Left lung (tissue), 10 donors: ENCODE results near the gene TGIF2. TPM values are rescaled to one million over a fixed set of nuclear protein-coding genes. Genes with fewer than 3 reads are reported as not detected.

Experiments used
- ATAC-seq: fragments of 200-7000 bp; cut with Tn5 transposase; one replicate; pipeline ENCODE4 v1.9.1; 2020; ENCODE audit warnings: moderate library complexity
- DNase-seq, 4 donors: peaks; one replicate each; pipeline ENCODE4 v3.0.0-alpha.2; 2013 to 2020
- H3K27ac ChIP-seq, 2 donors: fragments of 200-600 bp; sonication (generic) in 1 of 2; one replicate each; pipeline versions ENCODE4 v1.5.0 to v1.8.0; 2020 to 2021
- H3K27me3 ChIP-seq, 2 donors: fragments of 200-600 bp; sonication (generic) in 1 of 2; one replicate each; pipeline versions ENCODE4 v1.5.0 to v1.8.0; 2020 to 2021
- H3K36me3 ChIP-seq, 2 donors: fragments of 200-600 bp; sonication (generic) in 1 of 2; one replicate each; pipeline versions ENCODE4 v1.5.0 to v1.8.0; 2020 to 2021
- H3K4me1 ChIP-seq, 2 donors: fragments of 200-600 bp; one replicate each; pipeline ENCODE4 v1.8.0; 2021
- H3K4me3 ChIP-seq, 2 donors: fragments of 200-600 bp; sonication (generic) in 1 of 2; one replicate each; pipeline versions ENCODE4 v1.5.0 to v1.8.0; 2020 to 2021; ENCODE audit warnings: mild to moderate bottlenecking in 1 of 2
- H3K9me3 ChIP-seq, 2 donors: fragments of 200-600 bp; sonication (generic) in 1 of 2; one replicate each; pipeline versions ENCODE4 v1.5.0 to v1.8.0; 2020 to 2021
- intact Hi-C, 2 donors: fragments of 100-400 bp; cut with DNase I; formaldehyde crosslinking; loops; one replicate each; pipeline versions ENCODE4 v1.11.2 to v1.14.2; 2022
- polyA plus RNA-seq, 6 donors: library from polyadenylated mRNA; unstranded; fragments of 120-200 nt; gene quantifications; one replicate each; pipeline ENCODE4 v1.2.1, GENCODE V29; 2013; ENCODE audit not compliant: insufficient read length in 6 of 6
- total RNA-seq, 2 donors: library from RNA; stranded (reverse); fragmentation: NEBNext Ultra II Directional; extraction: Animal tissue kit (Norgen Biotek cat#: 25700); gene quantifications; one replicate each; pipeline ENCODE4 v1.2.1, GENCODE V29; 2021
- TF ChIP-seq, protein P1 (sequence below), 2 donors: fragments of 200-600 bp; sonication (generic) in 1 of 2; IDR thresholded peaks; one replicate each; pipeline versions ENCODE4 v1.5.0 to v1.8.0; 2021; ENCODE audit warnings: antibody characterized with exemption in 2 of 2
- donor health status: DM: no; HTN: yes; CAD: no.
- donor health status: DM: no; HTN: no; CAD: no.

Gene TGIF2
- total and polyA plus RNA-seq, 8 donors = 11.2 to 52.1 (median 43.0) TPM

- peaks cover 0 to 70% of the 10 kb centered on the region in 2 donors for H3K36me3 ChIP-seq
- intact Hi-C loops = no loop called here
- DNase-seq = peak in 2 of 4 donors; percentile 68 to 85
- no peak overlapping the region for H3K27ac ChIP-seq
- ATAC-seq = peak; percentile 84
- H3K9me3 ChIP-seq = no peaks in the 10 kb centered on the region
- TF ChIP-seq, protein P1, sequence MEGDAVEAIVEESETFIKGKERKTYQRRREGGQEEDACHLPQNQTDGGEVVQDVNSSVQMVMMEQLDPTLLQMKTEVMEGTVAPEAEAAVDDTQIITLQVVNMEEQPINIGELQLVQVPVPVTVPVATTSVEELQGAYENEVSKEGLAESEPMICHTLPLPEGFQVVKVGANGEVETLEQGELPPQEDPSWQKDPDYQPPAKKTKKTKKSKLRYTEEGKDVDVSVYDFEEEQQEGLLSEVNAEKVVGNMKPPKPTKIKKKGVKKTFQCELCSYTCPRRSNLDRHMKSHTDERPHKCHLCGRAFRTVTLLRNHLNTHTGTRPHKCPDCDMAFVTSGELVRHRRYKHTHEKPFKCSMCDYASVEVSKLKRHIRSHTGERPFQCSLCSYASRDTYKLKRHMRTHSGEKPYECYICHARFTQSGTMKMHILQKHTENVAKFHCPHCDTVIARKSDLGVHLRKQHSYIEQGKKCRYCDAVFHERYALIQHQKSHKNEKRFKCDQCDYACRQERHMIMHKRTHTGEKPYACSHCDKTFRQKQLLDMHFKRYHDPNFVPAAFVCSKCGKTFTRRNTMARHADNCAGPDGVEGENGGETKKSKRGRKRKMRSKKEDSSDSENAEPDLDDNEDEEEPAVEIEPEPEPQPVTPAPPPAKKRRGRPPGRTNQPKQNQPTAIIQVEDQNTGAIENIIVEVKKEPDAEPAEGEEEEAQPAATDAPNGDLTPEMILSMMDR (IDR thresholded peaks at IDR 0.05) = no peak
- no peak overlapping the region for H3K4me3 ChIP-seq
- no peaks in the 10 kb centered on the region for H3K4me1 ChIP-seq
- H3K27me3 ChIP-seq = no peaks in the 10 kb centered on the region
Observed at GRCh38 chr20:36613974-36614373, 40.6 kb downstream of the TGIF2 start.

DNA sequence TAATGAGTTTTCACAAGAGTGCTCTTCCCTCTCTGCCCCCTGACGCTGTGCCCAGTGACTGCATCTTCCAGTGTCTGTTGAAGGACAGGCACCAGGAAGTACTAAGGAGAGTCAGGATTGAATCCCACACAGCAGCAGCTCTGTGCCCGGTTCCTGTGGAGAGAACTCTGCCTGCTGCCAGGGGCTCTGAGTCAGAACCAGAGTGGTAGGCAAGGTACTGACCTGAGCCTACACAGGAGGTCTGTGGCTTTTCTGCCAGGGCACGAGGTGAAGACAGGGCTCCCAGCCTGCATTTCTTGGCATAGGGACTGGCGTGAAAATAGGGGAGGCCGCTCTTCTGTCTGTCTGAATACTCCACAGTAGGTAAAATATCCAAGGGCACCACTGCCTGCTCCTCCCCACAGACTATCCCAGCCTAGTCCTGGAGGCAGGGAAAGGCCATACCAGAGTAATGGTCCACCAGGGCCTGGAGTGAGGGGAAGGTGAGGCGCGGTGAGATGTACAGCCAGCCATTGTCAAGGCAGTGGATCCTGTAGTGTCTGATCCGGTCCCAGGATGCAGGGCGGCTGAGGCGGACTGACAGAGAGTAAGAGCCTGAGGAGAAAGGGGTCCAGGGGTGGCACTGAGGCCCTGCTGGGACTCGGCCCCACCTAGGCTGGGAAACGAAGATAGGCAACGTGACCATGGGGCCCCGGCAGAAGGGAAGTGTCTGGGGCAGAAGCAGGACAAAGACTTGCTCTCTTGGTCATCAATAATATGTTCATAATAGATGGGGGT lies 41.6 kb downstream of the TGIF2 start:
- no peak for DNase-seq
- no peak overlapping the region for H3K27ac ChIP-seq
- no peaks in the 10 kb centered on the region for H3K27me3 ChIP-seq
- H3K4me3 ChIP-seq = no peak overlapping the region
- H3K9me3 ChIP-seq = no peaks in the 10 kb centered on the region
- intact Hi-C loops = no loop called here
- no peaks in the 10 kb centered on the region for H3K4me1 ChIP-seq
- peak; percentile 14 for ATAC-seq
- peaks cover 0 to 61% of the 10 kb centered on the region in 2 donors for H3K36me3 ChIP-seq
- TF ChIP-seq, protein P1 (IDR thresholded peaks at IDR 0.05) = no peak

- no peaks in the 10 kb centered on the region for H3K9me3 ChIP-seq
- H3K27me3 ChIP-seq = no peaks in the 10 kb centered on the region
- no peak for DNase-seq
- TF ChIP-seq, protein P1 (IDR thresholded peaks at IDR 0.05) = no peak
- H3K27ac ChIP-seq = no peak overlapping the region
- no peak overlapping the region for H3K4me3 ChIP-seq
- intact Hi-C loops = no loop called here
- peaks cover 0 to 2% of the 10 kb centered on the region in 2 donors for H3K36me3 ChIP-seq
- no peak for ATAC-seq
- no peaks in the 10 kb centered on the region for H3K4me1 ChIP-seq
Observed at GRCh38 chr20:36620917-36621316, 47.5 kb downstream of the TGIF2 start.

- ATAC-seq (no peak), DNase-seq (no peak)
- no peak overlapping the region for H3K4me3 ChIP-seq
- H3K27ac ChIP-seq = no peak overlapping the region
- TF ChIP-seq, protein P1 (IDR thresholded peaks at IDR 0.05) = no peak
- H3K4me1 ChIP-seq = no peaks in the 10 kb centered on the region
- no peaks in the 10 kb centered on the region for H3K27me3 ChIP-seq
- H3K36me3 ChIP-seq = no peaks in the 10 kb centered on the region
- intact Hi-C loops = no loop called here
- no peaks in the 10 kb centered on the region for H3K9me3 ChIP-seq
Observed at GRCh38 chr20:36623444-36623843, 50.0 kb downstream of the TGIF2 start.

DNA sequence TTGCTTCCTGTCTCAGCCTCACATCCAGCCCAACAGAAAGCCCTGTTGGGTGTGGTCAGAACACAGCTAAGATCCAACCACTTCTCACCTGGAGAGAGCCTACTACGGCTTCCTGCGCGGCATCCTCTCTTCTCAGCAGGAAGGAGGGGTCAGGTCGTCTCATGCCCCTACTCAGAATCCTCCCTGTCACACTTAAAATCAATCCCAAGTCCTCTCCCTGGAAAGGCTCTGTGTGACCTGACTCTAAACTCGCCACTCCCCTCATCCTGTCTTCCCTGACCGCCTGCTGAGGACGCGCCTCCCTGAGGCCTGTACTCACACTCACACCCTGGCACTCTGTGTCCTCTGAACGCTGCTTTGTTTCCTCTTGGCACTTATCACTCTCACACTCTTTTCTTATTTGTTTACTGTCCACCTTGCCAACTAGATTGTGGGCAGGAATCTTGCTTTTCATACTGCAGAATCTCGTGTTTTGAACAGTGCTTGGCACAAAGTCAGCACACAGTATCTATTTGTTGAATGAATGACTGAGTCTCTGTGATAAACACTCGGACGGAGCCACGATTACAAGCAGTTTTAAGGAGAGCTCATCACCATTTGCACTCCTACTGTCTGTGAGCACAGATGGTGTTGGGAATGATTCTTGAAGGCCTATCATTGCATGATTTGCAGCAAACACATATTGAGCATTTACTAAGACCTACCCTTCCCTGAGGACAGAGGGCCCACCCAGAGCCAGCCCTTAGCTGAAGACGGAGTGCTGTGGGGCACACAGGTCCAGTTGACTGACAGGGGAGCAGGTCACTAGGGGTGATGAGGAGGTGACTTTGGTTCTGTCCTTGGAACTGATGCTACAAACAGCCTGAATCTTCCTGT lies 50.9 kb downstream of the TGIF2 start:
- intact Hi-C loops = no loop called here
- H3K4me3 ChIP-seq = no peak overlapping the region
- no peaks in the 10 kb centered on the region for H3K4me1 ChIP-seq
- TF ChIP-seq, protein P1 (IDR thresholded peaks at IDR 0.05) = no peak
- no peaks in the 10 kb centered on the region for H3K36me3 ChIP-seq
- no peaks in the 10 kb centered on the region for H3K9me3 ChIP-seq
- H3K27me3 ChIP-seq = no peaks in the 10 kb centered on the region
- no peak overlapping the region for H3K27ac ChIP-seq
- no peak for DNase-seq
- ATAC-seq = peak; percentile 80
